Fibroblast of pulmonary artery (primary cell): ENCODE data around the gene DNER.
"Not testable (repeated sequence)": the region's sequence is repeated elsewhere in the genome, so short reads cannot be mapped to it uniquely, and the experiment has no call there.

ENCODE experiments used
- DNase-seq: peaks from one replicate; pipeline ENCODE4 v3.0.0-alpha.2; 2010; ENCODE audit warnings: low read depth
- H3K4me3 ChIP-seq: replicated peaks from 2 replicates; pipeline ENCODE4 v1.5.1; 2011; ENCODE audit warnings: low read depth, mild to moderate bottlenecking, control low read depth, low read length, moderate library complexity
- CTCF ChIP-seq: IDR thresholded peaks from 2 replicates; pipeline ENCODE4 v1.5.1; 2011; ENCODE audit warnings: mild to moderate bottlenecking, control low read depth, low read length, inconsistent platforms; ENCODE audit errors: missing control alignments

DNER gene

GRCh38 chr2:229380101-229380625 lies 334.2 kb downstream of the DNER start:
- DNase-seq, result no peak
- no peak overlapping the region for H3K4me3 ChIP-seq
- no peak for TF ChIP-seq CTCF

- TF ChIP-seq CTCF, result no peak
- DNase-seq, result no peak
- H3K4me3 ChIP-seq, result no peak overlapping the region
Observed at GRCh38 chr2:229378386-229378785, 336.0 kb downstream of the DNER start.

- no peak for TF ChIP-seq CTCF
- no peak overlapping the region for H3K4me3 ChIP-seq
- DNase-seq, result peak; percentile 12
Observed at GRCh38 chr2:229376866-229377265, 337.5 kb downstream of the DNER start.

GRCh38 chr2:229375251-229375650 lies 339.1 kb downstream of the DNER start:
- TF ChIP-seq CTCF, result no peak

GRCh38 chr2:229373311-229373710 lies 341.0 kb downstream of the DNER start:
- not testable (repeated sequence) for H3K4me3 ChIP-seq, DNase-seq

More at GRCh38 chr2:229375251-229375650, 339.1 kb downstream of the DNER start:
- DNase-seq, result peak; percentile 21
- H3K4me3 ChIP-seq, result no peak overlapping the region

- no peak for TF ChIP-seq CTCF
- H3K4me3 ChIP-seq, result no peak overlapping the region
- no peak for DNase-seq
Observed at GRCh38 chr2:229372207-229372606, 342.1 kb downstream of the DNER start.

GRCh38 chr2:229371086-229371485 lies 343.3 kb downstream of the DNER start:
- no peak overlapping the region for H3K4me3 ChIP-seq
- no peak for DNase-seq
- no peak for TF ChIP-seq CTCF
